BLaER1 treated with 17β-estradiol and CSF1 and Interleukin-3, amounts not matched to agents 10 nM and 100 nM (cell line): Measurements from ENCODE around the gene AREL1.

Experiments used
- H3K27ac ChIP-seq, 11 experiments: shearing (Covaris generic); formaldehyde crosslinking; 2 replicates each; pipeline ENCODE4 v1.8.1; 2022
- H3K27me3 ChIP-seq, 11 experiments: shearing (Covaris generic); formaldehyde crosslinking; 2 replicates each; pipeline ENCODE4 v1.8.1; 2022
- H3K36me3 ChIP-seq, 11 experiments: shearing (Covaris generic); formaldehyde crosslinking; 2 replicates each; pipeline ENCODE4 v1.8.1; 2022
- H3K4me1 ChIP-seq, 10 experiments: shearing (Covaris generic); formaldehyde crosslinking; 2 replicates each; pipeline ENCODE4 v1.8.1; 2022
- H3K4me2 ChIP-seq, 11 experiments: shearing (Covaris generic); formaldehyde crosslinking; 2 replicates each; pipeline ENCODE4 v1.8.1; 2022
- H3K4me3 ChIP-seq, 10 experiments: shearing (Covaris generic); formaldehyde crosslinking; 2 replicates each; pipeline ENCODE4 v1.8.1; 2022
- H3K9ac ChIP-seq, 11 experiments: shearing (Covaris generic); formaldehyde crosslinking; 2 replicates each; pipeline ENCODE4 v1.8.1; 2022
- H3K9me3 ChIP-seq, 11 experiments: shearing (Covaris generic); formaldehyde crosslinking; replicated peaks in 1 of 11; 2 replicates each; pipeline ENCODE4 v1.8.1; 2022
- H4K20me1 ChIP-seq, 11 experiments: shearing (Covaris generic); formaldehyde crosslinking; 2 replicates each; pipeline ENCODE4 v1.8.1; 2022
- Cebpa-rat ChIP-seq, 11 experiments: shearing (Covaris generic); IDR thresholded peaks; 2 replicates each; pipeline ENCODE4 v1.8.1; 2022

Gene AREL1

GRCh38 chr14:74675219-74675618 lies 37.7 kb downstream of the AREL1 start:
- no peak overlapping the region for H3K4me2 ChIP-seq
- H3K4me3 ChIP-seq = no peak overlapping the region
- H3K9ac ChIP-seq = no peak overlapping the region
- no peaks in the 10 kb centered on the region for H3K9me3 ChIP-seq
- no peak overlapping the region for H3K27ac ChIP-seq
- H3K4me1 ChIP-seq = no peaks in the 10 kb centered on the region
- no peaks in the 10 kb centered on the region for H3K27me3 ChIP-seq
- no peaks in the 10 kb centered on the region; a peak in 1 of 22 replicates for H4K20me1 ChIP-seq
- peaks cover 77 to 100% (median 94%) of the 10 kb centered on the region in 11 experiments for H3K36me3 ChIP-seq
- TF ChIP-seq Cebpa-rat (IDR thresholded peaks at IDR 0.05) = no peak

- Histone ChIP-seq H3K36me3 (peaks cover 79 to 100% (median 94%) of the 10 kb centered on the region in 11 experiments), H3K27ac (no peak overlapping the region), H3K4me3 (no peak overlapping the region), H3K4me2 (no peak overlapping the region), H3K9ac (no peak overlapping the region), H3K9me3 (no peaks in the 10 kb centered on the region), H3K4me1 (no peaks in the 10 kb centered on the region), H4K20me1 (no peaks in the 10 kb centered on the region; a peak in 1 of 22 replicates), H3K27me3 (no peaks in the 10 kb centered on the region)
- no peak for TF ChIP-seq Cebpa-rat (IDR thresholded peaks at IDR 0.05)
Observed at GRCh38 chr14:74673768-74674167, 39.1 kb downstream of the AREL1 start.

GRCh38 chr14:74671789-74672188 lies 41.1 kb downstream of the AREL1 start:
- H3K4me1 ChIP-seq = no peaks in the 10 kb centered on the region
- no peak overlapping the region for H3K9ac ChIP-seq
- no peaks in the 10 kb centered on the region for H3K9me3 ChIP-seq
- no peaks in the 10 kb centered on the region; a peak in 1 of 22 replicates for H4K20me1 ChIP-seq
- no peak overlapping the region for H3K4me2 ChIP-seq
- H3K27ac ChIP-seq = no peak overlapping the region
- peaks cover 98 to 100% (median 100%) of the 10 kb centered on the region in 11 experiments for H3K36me3 ChIP-seq
- no peak for TF ChIP-seq Cebpa-rat (IDR thresholded peaks at IDR 0.05)
- no peaks in the 10 kb centered on the region for H3K27me3 ChIP-seq
- no peak overlapping the region for H3K4me3 ChIP-seq

- no peaks in the 10 kb centered on the region for H3K9me3 ChIP-seq
- H3K4me3 ChIP-seq = no peak overlapping the region
- H3K4me1 ChIP-seq = no peaks in the 10 kb centered on the region
- TF ChIP-seq Cebpa-rat (IDR thresholded peaks at IDR 0.05) = no peak
- no peak overlapping the region for H3K27ac ChIP-seq
- no peak overlapping the region for H3K4me2 ChIP-seq
- no peaks in the 10 kb centered on the region; a peak in 1 of 22 replicates for H4K20me1 ChIP-seq
- H3K27me3 ChIP-seq = no peaks in the 10 kb centered on the region
- no peak overlapping the region for H3K9ac ChIP-seq
- peaks cover 93 to 100% (median 98%) of the 10 kb centered on the region in 11 experiments for H3K36me3 ChIP-seq
Observed at GRCh38 chr14:74670726-74671411, 42.0 kb downstream of the AREL1 start.

- no peaks in the 10 kb centered on the region for H3K27me3 ChIP-seq
- no peak overlapping the region for H3K9ac ChIP-seq
- H3K9me3 ChIP-seq = no peaks in the 10 kb centered on the region
- no peaks in the 10 kb centered on the region; a peak in 1 of 22 replicates for H4K20me1 ChIP-seq
- H3K4me2 ChIP-seq = no peak overlapping the region
- TF ChIP-seq Cebpa-rat (IDR thresholded peaks at IDR 0.05) = no peak
- H3K4me1 ChIP-seq = no peaks in the 10 kb centered on the region
- no peak overlapping the region for H3K27ac ChIP-seq
- peaks cover 89 to 100% (median 98%) of the 10 kb centered on the region in 11 experiments for H3K36me3 ChIP-seq
- H3K4me3 ChIP-seq = no peak overlapping the region
Observed at GRCh38 chr14:74669846-74670245, 43.0 kb downstream of the AREL1 start.

- Histone ChIP-seq H3K27me3 (no peaks in the 10 kb centered on the region), H3K4me3 (no peak overlapping the region), H3K4me1 (no peaks in the 10 kb centered on the region), H3K4me2 (no peak overlapping the region), H3K9ac (no peak overlapping the region), H3K9me3 (no peaks in the 10 kb centered on the region), H3K36me3 (peaks cover 89 to 100% (median 98%) of the 10 kb centered on the region in 11 experiments), H3K27ac (no peak overlapping the region), H4K20me1 (no peaks in the 10 kb centered on the region; a peak in 1 of 22 replicates)
- no peak for TF ChIP-seq Cebpa-rat (IDR thresholded peaks at IDR 0.05)
Observed at GRCh38 chr14:74669256-74669655, 43.6 kb downstream of the AREL1 start.

GRCh38 chr14:74667758-74668157 lies 45.1 kb downstream of the AREL1 start:
- Histone ChIP-seq H3K9me3 (no peaks in the 10 kb centered on the region), H3K9ac (no peak overlapping the region), H4K20me1 (no peaks in the 10 kb centered on the region; a peak in 1 of 22 replicates), H3K4me3 (no peak overlapping the region), H3K27ac (no peak overlapping the region), H3K4me1 (no peaks in the 10 kb centered on the region), H3K27me3 (no peaks in the 10 kb centered on the region), H3K36me3 (peaks cover 89 to 100% (median 98%) of the 10 kb centered on the region in 11 experiments), H3K4me2 (no peak overlapping the region)
- no peak for TF ChIP-seq Cebpa-rat (IDR thresholded peaks at IDR 0.05)

GRCh38 chr14:74664717-74665116 lies 48.2 kb downstream of the AREL1 start:
- no peaks in the 10 kb centered on the region for H3K4me1 ChIP-seq
- no peak for TF ChIP-seq Cebpa-rat (IDR thresholded peaks at IDR 0.05)
- H3K4me3 ChIP-seq = no peak overlapping the region
- no peak overlapping the region for H3K4me2 ChIP-seq
- peaks cover 0 to 7% (median 0%) of the 10 kb centered on the region in 11 experiments; a peak in 1 of 22 replicates for H4K20me1 ChIP-seq
- peaks cover 90 to 100% (median 98%) of the 10 kb centered on the region in 11 experiments for H3K36me3 ChIP-seq
- H3K27me3 ChIP-seq = no peaks in the 10 kb centered on the region
- no peak overlapping the region for H3K9ac ChIP-seq
- H3K27ac ChIP-seq = no peak overlapping the region
- H3K9me3 ChIP-seq = no peaks in the 10 kb centered on the region

GRCh38 chr14:74663884-74664283 lies 49.0 kb downstream of the AREL1 start:
- no peak overlapping the region for H3K4me3 ChIP-seq
- no peak overlapping the region for H3K9ac ChIP-seq
- peaks cover 0 to 7% (median 0%) of the 10 kb centered on the region in 11 experiments; a peak in 1 of 22 replicates for H4K20me1 ChIP-seq
- peaks cover 87 to 100% (median 95%) of the 10 kb centered on the region in 11 experiments for H3K36me3 ChIP-seq
- no peak overlapping the region for H3K27ac ChIP-seq
- no peaks in the 10 kb centered on the region for H3K9me3 ChIP-seq
- no peaks in the 10 kb centered on the region for H3K27me3 ChIP-seq
- H3K4me1 ChIP-seq = no peaks in the 10 kb centered on the region
- H3K4me2 ChIP-seq = no peak overlapping the region
- TF ChIP-seq Cebpa-rat (IDR thresholded peaks at IDR 0.05) = no peak
